Erythroblast (primary cell): ENCODE measurements around the gene PAM16.

ENCODE experiments used
- DNase-seq, 2 experiments: peaks; one replicate each; lab custom pipeline; 2025; lab: John Stamatoyannopoulos, UW
- GATA1 ChIP-seq: IDR thresholded peaks from 2 replicates; pipeline ENCODE4 v1.6.1; 2011; ENCODE audit warnings: low read depth, mild to moderate bottlenecking, control low read depth, low read length, moderate library complexity
- POLR2A ChIP-seq: IDR thresholded peaks from 2 replicates; pipeline ENCODE4 v1.6.1; 2011; ENCODE audit warnings: mild to moderate bottlenecking, low read length

Gene PAM16

DNA sequence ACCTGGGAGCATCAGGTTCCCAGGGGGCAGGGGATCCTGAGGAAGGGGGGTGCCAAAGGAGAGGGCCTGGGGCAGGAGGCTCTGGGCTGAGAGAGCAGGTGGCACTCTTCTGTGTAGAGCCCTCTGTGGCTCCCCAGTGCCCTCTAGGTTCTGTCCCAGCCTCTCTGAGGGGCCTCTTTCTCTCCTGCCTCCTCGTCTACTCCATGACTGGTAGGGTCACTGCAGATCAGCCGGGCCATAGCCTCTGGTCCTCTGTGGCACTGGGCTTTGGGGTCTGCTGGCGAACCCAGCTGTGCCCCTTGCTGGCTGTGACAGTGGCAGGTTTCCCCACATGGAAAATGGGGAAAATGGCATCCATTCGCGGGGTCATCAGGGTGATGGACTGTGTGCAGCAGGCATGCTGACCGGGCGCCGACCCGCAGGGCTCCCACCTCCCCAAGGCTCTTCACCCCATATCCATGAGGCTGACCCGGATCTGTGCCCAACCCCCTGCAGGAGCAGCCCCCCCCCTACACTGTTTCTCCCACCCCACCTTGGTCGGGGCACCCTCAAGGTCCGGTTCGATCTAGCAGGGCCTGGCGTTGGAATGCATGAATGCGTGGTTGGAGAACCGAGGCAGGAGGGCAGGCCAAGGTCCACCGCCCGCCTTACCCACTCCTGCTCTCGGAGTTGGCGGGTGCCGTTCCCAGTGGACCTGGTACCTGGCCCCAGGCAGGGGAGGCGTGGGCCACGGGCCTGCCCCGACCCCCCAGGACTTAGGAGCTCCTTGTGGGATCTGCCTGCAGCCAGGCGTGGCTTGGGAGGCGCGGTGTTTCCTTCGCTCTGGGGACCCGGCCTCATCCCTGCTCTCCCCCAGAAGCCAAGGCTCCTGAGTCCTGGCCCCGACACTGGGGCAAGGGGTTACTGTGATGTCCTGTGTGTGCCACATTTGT, 28.7 kb downstream of the PAM16 start:
- no peak for DNase-seq
- no peak for TF ChIP-seq GATA1
- no peak for TF ChIP-seq POLR2A

DNA sequence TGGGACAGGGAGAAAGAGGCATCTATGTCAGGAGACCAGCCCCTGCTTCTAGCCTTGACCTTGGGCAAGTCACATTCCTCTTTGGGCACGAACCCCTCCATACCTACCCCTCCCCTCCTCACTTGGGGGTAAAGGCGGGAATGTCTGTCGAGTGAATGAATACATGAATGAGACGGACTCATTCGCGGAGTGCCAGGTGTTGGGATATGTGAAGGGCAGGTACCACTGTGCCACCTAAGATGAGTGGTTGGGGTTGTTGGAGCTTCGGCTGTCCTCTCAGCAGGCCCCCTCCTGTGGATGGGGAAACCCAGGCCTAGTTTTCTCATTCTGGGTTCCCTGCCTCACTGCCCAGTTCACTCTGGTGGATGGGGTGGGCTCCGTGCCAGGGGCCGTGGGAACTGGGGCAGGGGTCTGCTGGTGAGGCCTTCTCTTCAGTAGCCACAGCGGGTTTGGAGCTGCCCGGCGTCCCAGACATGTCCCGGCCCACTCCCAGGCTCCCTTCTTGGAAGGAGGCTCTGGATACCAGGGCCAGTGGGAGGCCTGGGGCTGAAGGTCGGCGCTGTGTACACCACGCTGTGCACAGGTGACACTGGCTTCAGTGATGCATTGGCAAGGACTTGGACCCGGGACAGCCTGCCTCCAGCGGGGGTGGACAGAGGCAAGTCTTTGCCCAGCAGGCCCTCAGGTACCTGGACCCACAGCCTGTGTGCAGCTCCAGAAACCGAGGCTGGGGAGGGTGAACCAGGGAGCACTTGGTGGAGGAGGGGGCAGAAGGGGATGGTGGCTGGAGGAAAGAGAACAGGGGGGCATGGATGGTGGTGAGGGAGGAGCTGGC, 29.6 kb downstream of the PAM16 start:
- no peak for DNase-seq
- no peak for TF ChIP-seq GATA1
- no peak for TF ChIP-seq POLR2A

GRCh38 chr16:4320571-4321137, 30.5 kb downstream of the PAM16 start:
- TF ChIP-seq POLR2A (no peak), GATA1 (no peak)
- no peak for DNase-seq

DNA sequence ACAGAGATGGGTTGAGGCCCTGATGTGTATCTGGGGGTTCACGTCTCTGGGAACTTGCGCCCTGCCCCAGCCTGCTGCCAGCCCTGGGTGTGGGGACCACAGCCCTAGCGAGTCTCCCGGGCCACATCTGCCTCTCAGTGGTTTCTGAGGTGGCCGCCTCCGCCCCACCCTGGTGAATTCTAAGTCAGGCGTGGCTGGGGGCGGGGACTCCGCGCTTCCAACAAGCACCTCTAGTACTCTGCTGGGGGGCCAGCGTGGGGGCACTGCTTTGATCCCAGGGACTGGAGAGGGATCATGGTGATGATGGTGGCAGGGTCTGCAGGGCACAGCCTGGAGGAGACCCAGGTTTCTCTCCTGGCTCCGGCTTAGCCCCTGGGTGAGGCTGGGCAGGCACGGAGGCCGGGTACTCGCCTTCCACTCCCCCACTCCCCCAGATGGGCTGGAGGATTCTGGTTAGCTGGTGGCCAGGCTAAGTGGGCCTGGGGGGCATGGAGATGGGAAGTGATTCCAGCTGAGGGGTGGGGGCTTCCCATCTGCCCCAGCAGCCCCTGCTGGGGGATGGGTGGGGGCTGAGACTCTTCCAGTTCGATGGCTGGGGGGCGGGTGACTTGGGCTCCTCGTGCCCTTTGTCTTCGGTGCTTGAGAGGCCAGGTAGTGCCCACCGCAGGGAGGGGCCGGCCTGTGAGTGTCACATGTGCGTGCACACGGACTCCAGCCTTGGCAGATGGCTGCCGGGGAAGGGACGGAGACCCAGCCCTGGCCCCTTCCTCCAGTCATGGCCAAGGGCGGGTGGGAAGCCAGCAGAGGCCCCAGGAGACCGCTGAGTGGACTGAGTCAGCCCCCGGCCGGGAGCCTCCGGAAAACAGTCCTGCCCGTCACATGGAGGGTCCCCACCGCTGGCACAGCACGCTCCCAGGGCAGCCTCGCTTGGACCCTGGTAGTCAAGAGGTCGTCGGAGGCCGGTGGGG, 31.4 kb downstream of the PAM16 start:
- TF ChIP-seq GATA1 (no peak), POLR2A (no peak)
- DNase-seq: no peak

- no peak for DNase-seq
- TF ChIP-seq POLR2A (no peak), GATA1 (no peak)
These were observed 32.2 kb downstream of the PAM16 start for GRCh38 chr16:4318967-4319366.

DNA sequence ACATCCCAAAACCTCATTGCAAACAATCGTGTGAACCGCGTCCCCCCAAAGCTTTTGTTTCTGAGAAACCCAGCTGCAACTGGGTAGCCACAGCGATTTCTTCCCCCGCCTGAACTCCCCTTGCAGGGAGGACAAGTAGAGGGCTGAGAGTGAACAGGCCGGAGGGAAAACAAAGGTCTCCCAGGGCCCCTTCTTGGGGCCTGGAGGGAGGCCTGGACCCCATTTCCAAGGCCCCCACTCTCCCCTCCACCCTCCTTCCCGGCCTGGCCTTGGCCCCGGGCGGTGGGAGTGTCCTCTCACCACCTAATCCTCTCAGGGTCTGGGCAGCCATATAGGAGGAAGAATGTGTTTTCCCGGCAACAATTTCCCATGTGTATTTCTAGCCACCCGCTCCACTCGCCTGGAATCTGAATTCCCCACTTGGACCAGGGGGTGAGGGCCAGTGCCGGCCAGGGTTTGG, 32.6 kb downstream of the PAM16 start:
- no peak for TF ChIP-seq POLR2A
- no peak for TF ChIP-seq GATA1
- no peak for DNase-seq

DNA sequence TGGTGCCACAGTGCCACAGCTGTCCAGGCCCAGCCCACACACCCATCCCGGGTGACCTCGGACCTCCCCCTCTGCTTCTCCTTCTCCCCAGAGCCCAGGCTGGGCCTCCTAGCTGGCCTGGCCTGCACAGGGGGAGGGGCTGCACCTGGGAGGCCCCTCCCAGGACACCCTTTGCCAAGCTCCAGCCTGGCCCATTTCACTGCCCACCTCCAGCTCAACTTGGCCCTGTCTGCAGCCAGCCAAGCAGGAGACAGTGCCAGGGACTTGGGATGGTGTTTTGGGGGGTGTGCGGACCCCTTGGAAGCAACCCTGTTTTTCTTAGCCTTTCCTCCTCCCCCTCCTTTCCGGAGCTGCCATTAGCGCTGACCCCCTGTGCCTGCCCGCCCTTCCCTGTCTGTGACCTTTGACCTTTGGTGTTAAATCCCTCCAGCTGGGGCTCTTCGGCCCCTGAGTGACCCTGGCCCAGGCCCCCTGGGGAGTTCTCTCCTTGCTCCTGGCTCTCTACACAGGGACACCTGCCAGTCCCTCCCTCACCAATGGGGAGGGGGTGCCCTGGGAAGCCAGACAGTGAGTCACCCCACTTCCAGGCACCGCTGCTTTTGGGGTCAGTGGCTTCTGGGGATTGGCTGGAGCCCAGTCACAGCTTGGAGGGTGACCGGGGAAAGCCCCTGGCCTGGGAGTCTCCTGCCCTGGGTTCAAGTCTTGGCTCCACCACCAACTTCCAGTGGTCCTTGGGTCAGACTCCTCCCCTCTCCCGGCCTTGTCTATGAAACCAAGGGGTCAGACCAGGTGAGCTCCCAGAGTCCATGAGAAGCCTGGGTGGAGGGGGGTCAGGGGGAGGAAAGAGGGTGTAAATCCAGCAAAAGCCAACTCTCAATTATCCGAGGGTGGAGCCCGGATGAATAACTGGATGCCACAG, 33.3 kb downstream of the PAM16 start:
- DNase-seq: no peak
- no peak for TF ChIP-seq POLR2A
- no peak for TF ChIP-seq GATA1

GRCh38 chr16:4316864-4317531, 34.1 kb downstream of the PAM16 start:
- TF ChIP-seq GATA1 (no peak), POLR2A (no peak)
- DNase-seq: no peak

GRCh38 chr16:4316108-4316863, 34.8 kb downstream of the PAM16 start:
- no peak for DNase-seq
- no peak for TF ChIP-seq GATA1
- TF ChIP-seq POLR2A: no peak

GRCh38 chr16:4315186-4316107, 35.7 kb downstream of the PAM16 start, which contains the start of gene GLIS2:
GLIS2 (plus strand) TSS chr16:4316067; CDS start chr16:4332281, 16,214 bp downstream.
- DNase-seq: peak in 1 of 2 experiments; percentile 24
- TF ChIP-seq GATA1 (no peak), POLR2A (no peak)
